Measurements from ENCODE around the gene FOXC2.

Gene FOXC2

DNA sequence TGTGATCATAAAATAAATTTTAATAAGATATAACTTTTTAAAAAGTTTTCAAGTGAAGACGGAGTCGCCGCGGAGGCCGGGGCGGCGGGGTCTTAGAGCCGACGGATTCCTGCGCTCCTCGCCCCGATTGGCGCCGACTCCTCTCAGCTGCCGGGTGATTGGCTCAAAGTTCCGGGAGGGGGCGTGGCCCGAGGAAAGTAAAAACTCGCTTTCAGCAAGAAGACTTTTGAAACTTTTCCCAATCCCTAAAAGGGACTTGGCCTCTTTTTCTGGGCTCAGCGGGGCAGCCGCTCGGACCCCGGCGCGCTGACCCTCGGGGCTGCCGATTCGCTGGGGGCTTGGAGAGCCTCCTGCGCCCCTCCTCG is at the start of gene FOXC2:
Gene FOXC2, plus strand, starts transcription at position 229 of the 365 bp plus-strand sequence. CDS start 507 bp downstream, outside the sequence.
- Mint-ChIP-seq H3K36me3 (no peaks in the 10 kb centered on the region), H3K27me3 (peaks cover 42% of the 10 kb centered on the region), H3K4me1 (peaks cover 30% of the 10 kb centered on the region), H3K27ac (peak within 1 kb of the TSS; percentile 62), H3K9me3 (no peaks in the 10 kb centered on the region), H3K4me3 (peak within 1 kb of the TSS; percentile 54)

DNA sequence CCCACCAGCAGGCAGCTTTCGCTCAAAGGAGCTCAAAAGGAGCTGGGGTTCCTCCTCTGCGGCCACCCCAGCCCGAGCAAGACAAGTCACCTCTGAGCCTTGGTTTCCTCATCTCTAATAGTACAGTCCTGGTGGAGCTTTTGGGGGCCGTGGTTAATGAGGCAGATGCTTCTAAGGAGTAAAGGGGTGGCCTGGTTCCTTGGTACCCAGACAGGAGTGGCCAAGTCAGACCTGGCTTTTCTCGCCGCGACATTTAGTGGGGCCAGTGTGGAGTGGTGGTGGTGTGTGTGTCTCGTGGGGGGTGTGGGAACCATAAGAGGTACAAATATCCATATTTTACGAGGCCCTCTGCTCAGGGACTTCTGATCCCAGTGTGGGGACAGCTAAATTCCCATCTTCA is 49.6 kb upstream of the FOXC2 start:
- Mint-ChIP-seq H3K9me3 (no peaks in the 10 kb centered on the region), H3K4me3 (no peak overlapping the region), H3K27me3 (peaks cover 45% of the 10 kb centered on the region), H3K27ac (no peak overlapping the region), H3K36me3 (no peaks in the 10 kb centered on the region), H3K4me1 (peaks cover 20% of the 10 kb centered on the region)

DNA sequence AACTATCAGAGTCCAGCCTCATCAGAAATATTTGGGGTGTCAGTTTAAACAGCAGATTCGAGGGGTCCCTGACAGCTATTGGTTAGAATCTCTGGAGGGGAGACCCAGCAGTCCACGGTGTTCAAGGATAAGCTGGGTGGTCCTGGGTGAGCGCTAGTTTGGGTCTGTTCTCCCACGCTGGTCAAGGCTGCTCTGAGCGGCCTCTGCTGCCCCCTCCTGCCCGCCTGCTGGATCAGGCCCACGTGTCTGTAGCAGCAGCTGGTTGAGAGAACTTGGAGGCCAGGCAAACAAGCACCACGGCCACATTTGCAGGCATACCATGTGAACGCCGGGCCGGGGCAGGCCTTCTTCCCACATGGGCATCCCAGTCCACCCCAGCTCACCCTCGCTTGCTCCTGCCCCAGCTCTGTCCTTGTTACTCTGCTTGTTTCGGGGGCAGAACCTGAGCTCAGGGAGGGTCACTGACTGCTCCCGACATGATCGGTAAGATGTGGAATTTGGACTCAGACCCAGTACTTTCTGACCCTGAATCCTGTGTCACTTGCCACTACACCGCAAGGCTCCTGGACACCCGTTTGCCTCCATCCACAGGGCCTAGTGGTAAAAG is 48.9 kb upstream of the FOXC2 start:
- Mint-ChIP-seq H3K9me3 (no peaks in the 10 kb centered on the region), H3K4me1 (peaks cover 19% of the 10 kb centered on the region), H3K36me3 (no peaks in the 10 kb centered on the region), H3K4me3 (no peak overlapping the region), H3K27me3 (peaks cover 44% of the 10 kb centered on the region), H3K27ac (no peak overlapping the region)

DNA sequence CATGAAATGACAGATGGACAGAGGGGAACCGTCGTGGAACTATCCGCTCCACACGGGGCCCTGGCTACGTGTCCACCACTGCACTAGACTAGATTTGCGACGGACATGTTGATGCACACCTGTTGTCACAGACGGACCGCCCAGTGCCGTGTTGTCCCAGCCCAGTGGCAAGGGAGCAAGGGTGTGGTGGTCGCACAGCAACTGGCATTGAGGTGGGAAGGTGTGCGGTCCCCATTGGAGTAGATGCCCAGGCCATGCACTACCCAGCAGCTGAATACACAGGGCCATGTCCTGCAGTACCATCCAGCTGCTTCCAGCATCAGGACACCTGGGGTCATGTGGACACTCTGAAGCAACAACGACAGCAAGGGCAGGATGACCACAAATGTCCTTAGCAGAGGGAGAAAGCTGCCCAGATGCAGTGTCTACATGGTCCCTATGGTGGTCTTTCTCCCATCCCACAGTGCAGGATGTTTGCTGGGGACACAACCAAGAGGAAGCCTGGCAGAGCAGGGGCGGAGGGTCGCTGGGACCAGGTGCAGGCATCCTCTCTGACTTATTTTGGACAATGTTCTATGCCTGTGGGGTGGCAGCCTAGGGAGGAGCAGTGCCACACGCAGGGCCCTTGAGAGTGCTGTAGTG is 47.5 kb upstream of the FOXC2 start:
- no peak overlapping the region for H3K27ac Mint-ChIP-seq
- H3K27me3 Mint-ChIP-seq: peaks cover 34% of the 10 kb centered on the region
- no peaks in the 10 kb centered on the region for H3K36me3 Mint-ChIP-seq
- H3K4me3 Mint-ChIP-seq: no peak overlapping the region
- no peaks in the 10 kb centered on the region for H3K9me3 Mint-ChIP-seq
- H3K4me1 Mint-ChIP-seq: peaks cover 9% of the 10 kb centered on the region

DNA sequence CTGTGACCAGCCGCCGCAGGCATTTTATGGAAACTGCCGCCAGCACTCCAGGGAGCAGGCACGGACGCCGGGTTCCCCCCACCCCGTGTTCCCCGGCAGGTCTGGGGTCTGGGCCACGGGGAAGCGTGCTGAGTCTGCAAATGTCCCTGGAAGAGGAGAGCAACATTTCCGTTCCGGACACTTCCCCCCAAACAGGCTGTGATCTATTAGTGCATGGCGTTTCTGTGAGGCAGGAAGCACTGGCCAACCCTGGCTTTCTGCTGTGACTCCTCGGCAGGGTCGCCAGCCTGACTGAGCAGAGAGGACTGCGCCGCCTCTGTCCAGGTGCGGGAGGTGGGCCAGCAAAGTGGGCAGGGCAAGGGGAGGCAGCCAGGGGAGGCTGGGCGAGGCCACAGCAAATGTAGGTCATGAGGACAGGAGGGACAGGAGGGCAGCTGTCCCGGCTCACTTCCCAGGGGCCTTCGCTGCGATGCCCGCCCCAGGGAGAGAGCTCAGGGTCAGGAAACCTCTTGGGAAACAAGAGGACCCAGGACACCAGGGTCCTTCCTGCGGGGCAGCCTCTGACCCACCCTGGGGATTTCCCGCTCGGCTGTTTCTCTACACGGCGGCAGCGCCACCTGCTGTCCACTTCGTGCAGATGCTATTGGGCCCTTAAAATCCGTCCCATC is 46.8 kb upstream of the FOXC2 start:
- Mint-ChIP-seq H3K36me3 (no peaks in the 10 kb centered on the region), H3K4me1 (peaks cover 9% of the 10 kb centered on the region), H3K27ac (no peak overlapping the region), H3K9me3 (no peaks in the 10 kb centered on the region), H3K27me3 (peaks cover 30% of the 10 kb centered on the region), H3K4me3 (no peak overlapping the region)

DNA sequence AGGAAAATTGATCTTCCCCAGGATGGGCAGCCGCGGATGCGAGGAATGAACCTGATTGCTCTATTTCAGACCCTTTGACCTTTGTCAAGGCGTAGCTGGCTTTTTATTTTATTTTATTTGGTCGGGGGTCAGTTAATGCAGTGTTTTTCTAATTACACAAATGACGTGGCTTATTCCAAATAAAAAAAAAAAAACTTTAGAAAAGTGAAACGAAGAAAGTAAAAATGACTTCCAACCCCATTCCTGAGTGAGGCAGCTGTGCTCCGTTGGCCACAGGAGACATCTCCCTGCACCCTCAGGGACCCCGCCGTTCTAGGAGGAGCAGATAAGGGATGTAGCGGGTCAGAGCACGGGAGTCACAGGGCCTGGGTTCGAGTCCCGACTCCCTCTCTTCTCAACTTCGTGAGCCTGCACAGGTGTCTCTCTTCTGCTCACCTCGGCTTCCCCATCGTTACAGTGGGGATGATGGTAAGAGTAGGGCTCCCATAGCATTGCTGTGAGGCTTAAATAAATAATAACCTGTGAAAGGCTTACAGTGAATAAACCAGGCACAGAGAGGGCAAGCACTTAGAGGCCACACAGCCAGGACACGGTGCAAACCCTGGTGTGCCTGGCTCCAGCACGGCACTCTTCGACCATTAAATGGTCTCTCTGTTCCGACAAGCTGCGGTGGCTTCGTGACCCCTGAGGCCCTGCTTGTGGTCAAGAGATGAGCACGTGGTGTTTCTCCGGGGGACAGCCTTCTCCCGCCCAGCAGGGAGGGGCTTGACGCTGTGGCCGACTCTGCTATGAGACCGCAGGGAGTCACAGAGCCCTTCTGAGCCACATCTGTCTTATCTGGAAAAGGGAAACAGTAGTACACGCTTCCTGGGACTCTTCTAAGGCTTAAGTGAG is 46.1 kb upstream of the FOXC2 start:
- H3K9me3 Mint-ChIP-seq: no peaks in the 10 kb centered on the region
- H3K36me3 Mint-ChIP-seq: no peaks in the 10 kb centered on the region
- peaks cover 9% of the 10 kb centered on the region for H3K4me1 Mint-ChIP-seq
- no peak overlapping the region for H3K4me3 Mint-ChIP-seq
- no peak overlapping the region for H3K27ac Mint-ChIP-seq
- peaks cover 26% of the 10 kb centered on the region for H3K27me3 Mint-ChIP-seq

DNA sequence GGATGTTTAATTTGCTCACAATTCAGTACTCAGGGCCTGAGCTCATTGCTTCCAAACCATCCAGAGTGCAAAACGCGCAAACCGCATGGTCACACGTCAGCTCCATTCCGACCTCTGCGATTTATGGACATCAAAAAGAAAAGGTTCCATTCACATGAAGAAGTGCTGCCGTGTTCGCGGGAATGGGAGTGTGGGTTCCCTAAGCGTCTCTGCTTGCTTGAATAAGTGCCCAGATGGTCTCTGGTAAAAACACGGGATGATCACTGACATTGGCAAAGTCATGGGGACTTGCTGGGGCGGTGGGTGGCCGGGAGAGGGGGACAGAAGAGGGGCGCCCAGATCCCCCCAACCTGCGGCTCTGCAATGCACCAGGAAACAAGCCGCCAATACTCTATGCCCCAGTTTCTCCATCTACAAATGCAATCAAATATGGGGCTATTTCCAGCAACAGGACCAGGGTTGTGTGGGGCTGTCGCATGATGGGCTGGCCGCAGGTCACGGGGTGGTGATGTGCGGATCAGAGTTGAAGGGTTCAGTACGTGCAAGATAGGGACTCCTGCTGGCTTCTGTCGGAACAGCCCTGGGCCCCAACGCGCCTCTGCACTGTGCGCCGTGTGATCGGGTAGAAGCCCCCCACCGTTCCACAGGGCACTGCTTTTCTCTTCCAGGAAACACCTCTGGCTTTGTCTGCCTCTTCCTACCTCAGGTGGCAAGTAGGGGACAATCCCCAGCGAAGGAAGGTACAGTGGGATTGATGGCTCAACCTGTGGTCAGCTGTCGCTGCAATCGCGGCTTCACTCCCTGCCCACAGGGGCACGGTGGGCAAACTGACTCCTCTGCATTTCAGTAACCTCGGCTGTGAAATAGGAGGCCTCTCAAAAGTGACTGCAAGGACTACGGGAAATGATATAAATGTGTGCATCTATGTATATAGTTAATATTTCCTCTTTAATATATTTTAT is 45.1 kb upstream of the FOXC2 start:
- peaks cover 23% of the 10 kb centered on the region for H3K27me3 Mint-ChIP-seq
- H3K4me3 Mint-ChIP-seq: no peak overlapping the region
- no peak overlapping the region for H3K27ac Mint-ChIP-seq

DNA sequence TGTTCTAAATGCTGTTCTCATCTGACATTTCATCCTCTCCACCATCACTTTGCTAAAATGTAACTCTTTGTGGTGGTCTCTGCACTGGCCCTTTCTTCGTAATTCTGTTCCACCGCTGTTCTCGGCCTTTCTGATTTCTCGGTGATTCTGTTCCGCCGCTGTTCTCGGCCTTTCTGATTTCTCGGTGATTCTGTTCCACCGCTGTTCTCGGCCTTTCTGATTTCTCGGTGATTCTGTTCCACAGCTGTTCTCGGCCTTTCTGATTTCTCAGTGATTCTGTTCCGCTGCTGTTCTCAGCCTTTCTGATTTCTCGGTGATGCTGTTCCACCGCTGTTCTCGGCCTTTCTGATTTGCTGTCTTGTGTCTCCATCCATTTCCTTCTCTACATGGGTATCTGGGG is 44.0 kb upstream of the FOXC2 start:
- H3K27me3 Mint-ChIP-seq: peaks cover 15% of the 10 kb centered on the region
- H3K4me1 Mint-ChIP-seq: peaks cover 9% of the 10 kb centered on the region
- no peak overlapping the region for H3K4me3 Mint-ChIP-seq
- no peaks in the 10 kb centered on the region for H3K9me3 Mint-ChIP-seq
- H3K36me3 Mint-ChIP-seq: no peaks in the 10 kb centered on the region
- H3K27ac Mint-ChIP-seq: no peak overlapping the region

More for the DNA sequence above, 45.1 kb upstream of the FOXC2 start:
- Mint-ChIP-seq H3K36me3 (no peaks in the 10 kb centered on the region), H3K4me1 (peaks cover 9% of the 10 kb centered on the region), H3K9me3 (no peaks in the 10 kb centered on the region)

DNA sequence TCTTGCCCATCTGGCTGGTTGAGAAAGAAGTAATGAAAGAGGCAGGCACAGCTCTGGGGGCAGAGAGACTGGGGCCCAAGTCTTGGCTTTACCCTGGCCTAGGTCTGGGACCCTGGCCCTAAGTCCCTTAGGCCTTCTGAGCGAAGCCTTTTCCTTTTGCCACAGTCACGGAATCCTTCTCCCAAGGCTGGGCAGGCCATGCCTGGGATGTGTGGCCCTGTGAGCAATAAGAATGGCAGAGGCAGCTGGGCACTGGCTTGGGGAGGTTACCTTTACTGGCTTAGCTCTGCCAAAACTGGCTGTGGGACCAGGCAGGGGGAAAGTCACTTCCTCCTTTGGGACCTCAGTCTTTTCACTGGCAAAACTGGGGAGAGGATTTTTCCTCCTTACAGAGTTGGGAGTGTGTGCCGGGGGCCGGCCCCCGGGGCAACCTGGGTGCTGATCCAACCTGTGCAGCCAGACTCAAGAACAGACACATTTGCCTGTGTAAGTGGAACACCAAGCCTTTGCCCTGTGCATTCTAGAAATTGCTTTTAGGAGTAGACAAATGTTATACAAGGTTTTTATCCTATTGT is 43.4 kb upstream of the FOXC2 start:
- no peaks in the 10 kb centered on the region for H3K9me3 Mint-ChIP-seq
- H3K36me3 Mint-ChIP-seq: no peaks in the 10 kb centered on the region
- peaks cover 10% of the 10 kb centered on the region for H3K27me3 Mint-ChIP-seq
- no peak overlapping the region for H3K27ac Mint-ChIP-seq
- no peak overlapping the region for H3K4me3 Mint-ChIP-seq
- H3K4me1 Mint-ChIP-seq: peaks cover 9% of the 10 kb centered on the region

DNA sequence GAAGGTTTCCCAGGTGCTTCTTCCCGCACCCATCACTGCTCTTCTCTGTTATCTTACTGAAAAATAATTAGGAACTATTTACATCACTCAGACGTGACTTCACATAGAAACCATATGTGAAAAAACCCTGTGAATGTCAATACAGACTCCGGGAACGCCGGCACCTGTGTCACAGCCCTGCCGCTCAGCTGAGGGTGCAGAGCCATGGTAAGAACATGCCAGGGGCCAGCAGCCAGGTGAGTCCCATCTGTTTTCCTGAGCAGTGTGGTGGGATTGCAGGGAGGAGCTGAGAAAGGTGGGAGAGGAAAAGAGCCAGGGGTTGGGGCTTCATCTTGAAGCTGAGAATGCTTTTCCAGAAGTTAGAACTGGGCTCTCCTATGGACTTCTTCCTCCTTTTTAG is 42.6 kb upstream of the FOXC2 start:
- Mint-ChIP-seq H3K4me3 (no peak overlapping the region), H3K4me1 (peaks cover 8% of the 10 kb centered on the region), H3K27me3 (peaks cover 4% of the 10 kb centered on the region), H3K36me3 (no peaks in the 10 kb centered on the region), H3K27ac (no peak overlapping the region), H3K9me3 (no peaks in the 10 kb centered on the region)

DNA sequence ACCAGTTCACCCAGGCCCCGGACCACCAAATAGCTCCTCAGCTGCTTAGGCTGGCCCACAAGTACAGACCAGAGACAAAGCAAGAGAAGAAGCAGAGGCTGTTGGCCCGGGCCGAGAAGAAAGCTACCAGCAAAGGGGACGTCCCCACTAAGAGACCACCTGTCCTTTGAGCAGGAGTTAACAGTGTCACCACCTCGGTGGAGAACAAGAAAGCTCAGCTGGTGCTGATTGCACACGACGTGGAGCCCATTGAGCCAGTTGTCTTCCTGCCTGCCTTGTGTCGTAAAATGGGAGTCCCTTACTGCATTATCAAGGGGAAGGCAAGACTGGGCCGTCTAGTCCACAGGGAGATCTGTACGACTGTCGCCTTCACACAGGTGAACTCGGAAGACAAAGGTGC is 40.9 kb upstream of the FOXC2 start:
- no peaks in the 10 kb centered on the region for H3K9me3 Mint-ChIP-seq
- H3K4me1 Mint-ChIP-seq: no peaks in the 10 kb centered on the region
- H3K27me3 Mint-ChIP-seq: no peaks in the 10 kb centered on the region
- no peak overlapping the region for H3K4me3 Mint-ChIP-seq
- H3K27ac Mint-ChIP-seq: no peak overlapping the region
- H3K36me3 Mint-ChIP-seq: peaks cover 2% of the 10 kb centered on the region

DNA sequence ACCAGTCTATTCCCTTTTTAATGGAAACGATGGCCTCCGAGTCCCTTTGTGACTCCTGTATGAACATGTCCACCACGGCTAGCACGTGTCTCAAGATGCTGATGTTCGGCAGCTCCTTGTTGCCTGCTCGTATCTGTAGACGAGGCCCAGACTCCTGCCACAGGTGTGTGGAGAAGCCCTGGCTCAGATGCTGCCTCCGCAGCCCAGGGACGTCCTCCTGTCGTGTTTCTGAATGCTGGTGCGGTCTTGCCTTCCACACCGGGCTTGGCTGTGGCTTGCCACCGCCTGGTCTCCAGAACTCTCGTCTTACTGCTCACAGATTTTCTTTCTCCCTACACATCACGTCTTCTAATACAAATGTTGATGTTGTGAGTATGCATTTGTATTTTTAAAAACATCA is 39.3 kb upstream of the FOXC2 start:
- no peaks in the 10 kb centered on the region for H3K4me1 Mint-ChIP-seq
- no peak overlapping the region for H3K27ac Mint-ChIP-seq
- H3K27me3 Mint-ChIP-seq: no peaks in the 10 kb centered on the region
- H3K9me3 Mint-ChIP-seq: no peaks in the 10 kb centered on the region
- H3K36me3 Mint-ChIP-seq: peaks cover 4% of the 10 kb centered on the region
- no peak overlapping the region for H3K4me3 Mint-ChIP-seq

DNA sequence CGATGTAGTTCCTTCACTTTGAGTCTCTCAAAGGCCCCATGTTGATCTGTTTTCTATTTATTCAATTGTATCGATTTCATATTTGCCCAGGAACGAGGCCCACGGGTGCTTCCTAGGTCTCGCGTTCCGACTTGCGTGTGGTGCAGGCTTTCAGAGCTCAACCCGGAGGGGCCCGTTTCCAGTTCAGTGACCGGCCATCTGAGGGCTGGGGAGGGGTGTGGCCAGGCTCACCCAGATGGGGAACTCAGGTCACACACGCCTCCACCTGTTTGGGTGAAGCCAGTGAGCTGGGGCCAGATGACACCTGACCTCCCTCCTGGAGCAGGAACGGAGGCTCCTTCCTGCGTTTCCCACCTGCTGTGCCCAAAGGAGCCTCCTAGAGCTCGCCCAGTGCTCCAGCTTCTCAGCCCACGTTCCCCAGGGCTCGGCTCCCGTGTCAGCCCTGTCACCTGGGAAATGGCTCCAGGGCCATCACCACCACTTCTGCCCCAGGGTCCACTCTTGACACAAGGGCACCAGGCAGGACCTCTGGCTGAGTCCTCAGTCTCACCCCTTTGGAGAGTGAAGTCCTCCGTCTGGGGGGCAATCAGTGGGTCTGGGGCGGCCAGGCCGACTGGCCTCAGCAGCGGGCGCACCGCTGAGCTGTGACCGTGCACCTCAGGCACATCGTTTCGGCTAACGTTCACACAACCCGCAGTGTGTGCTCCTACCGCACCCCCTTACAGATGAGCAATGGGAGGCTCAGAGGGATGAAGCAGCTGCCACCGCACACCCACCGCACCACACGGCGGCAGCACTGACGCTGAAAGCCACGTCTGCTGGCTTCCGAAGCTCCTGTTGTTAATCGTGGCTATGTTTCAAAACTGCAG is 38.3 kb upstream of the FOXC2 start:
- no peaks in the 10 kb centered on the region for H3K4me1 Mint-ChIP-seq
- no peak overlapping the region for H3K4me3 Mint-ChIP-seq
- no peaks in the 10 kb centered on the region for H3K9me3 Mint-ChIP-seq
- peaks cover 4% of the 10 kb centered on the region for H3K36me3 Mint-ChIP-seq
- H3K27me3 Mint-ChIP-seq: no peaks in the 10 kb centered on the region
- no peak overlapping the region for H3K27ac Mint-ChIP-seq

DNA sequence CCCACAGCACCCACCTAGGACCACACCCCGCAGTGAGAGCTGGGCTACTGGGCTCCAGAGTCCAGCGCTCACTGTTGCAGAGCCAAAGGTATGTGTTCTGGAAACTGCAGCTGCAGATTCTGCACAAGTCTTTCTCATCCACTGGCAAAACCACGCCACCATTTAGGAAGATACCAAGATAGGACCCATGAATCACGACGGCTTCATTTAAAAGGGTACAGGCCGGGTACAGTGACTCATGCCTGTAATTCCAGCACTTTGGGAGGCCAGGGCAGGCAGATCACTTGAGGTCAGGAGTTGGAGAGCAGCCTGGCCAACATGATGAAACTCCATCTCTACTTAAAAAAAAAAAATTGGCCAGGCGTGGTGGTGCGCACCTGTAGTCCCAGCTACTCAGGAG is 37.5 kb upstream of the FOXC2 start:
- no peaks in the 10 kb centered on the region for H3K27me3 Mint-ChIP-seq
- H3K4me1 Mint-ChIP-seq: no peaks in the 10 kb centered on the region
- H3K9me3 Mint-ChIP-seq: no peaks in the 10 kb centered on the region
- H3K27ac Mint-ChIP-seq: no peak overlapping the region
- peaks cover 4% of the 10 kb centered on the region for H3K36me3 Mint-ChIP-seq
- H3K4me3 Mint-ChIP-seq: no peak overlapping the region
